ENCODE data around the gene STAC3. TPM values are rescaled to one million over a fixed set of nuclear protein-coding genes. Genes with fewer than 3 reads are reported as not detected.

Gene STAC3
- total RNA-seq, 1 donor from 2014 or later, result 3.3 TPM

Small RNA genes lying within 50 kb of the gene (microRNA-seq; reads per million reads assigned to microRNA genes)
- 6.5 reads per million, percentile 52 among the genes with 10 or more reads in this experiment for gene MIR1228 (ENCODE audit: unreplicated experiment)

Other genes with a start within 250 kb of the STAC3 start
- 23.9 TPM for gene ZBTB39, start 244.6 kb downstream of the STAC3 start, total RNA-seq (ENCODE audit: unreplicated experiment)
- 18.0 TPM for gene TAC3, start 234.7 kb downstream of the STAC3 start, total RNA-seq (ENCODE audit: unreplicated experiment)
- gene MYO1A, start 201.1 kb downstream of the STAC3 start, total RNA-seq (ENCODE audit: unreplicated experiment), result 0.36 TPM
- 17.6 TPM for gene NEMP1, start 172.4 kb downstream of the STAC3 start, total RNA-seq (ENCODE audit: unreplicated experiment)
- gene NAB2, start 162.1 kb downstream of the STAC3 start, total RNA-seq (ENCODE audit: unreplicated experiment), result 14.0 TPM
- 139 TPM for gene STAT6, start 139.8 kb downstream of the STAC3 start, total RNA-seq (ENCODE audit: unreplicated experiment)
- gene LRP1, start 122.7 kb downstream of the STAC3 start, total RNA-seq (ENCODE audit: unreplicated experiment), result 24.7 TPM
- 0.46 TPM for gene LRP1-AS, start 103.6 kb downstream of the STAC3 start, total RNA-seq (ENCODE audit: unreplicated experiment)
- not detected for gene NXPH4, start 34.4 kb downstream of the STAC3 start, total RNA-seq (ENCODE audit: unreplicated experiment)
- gene SHMT2, start 21.5 kb downstream of the STAC3 start, total RNA-seq (ENCODE audit: unreplicated experiment), result 63.3 TPM
- gene R3HDM2, start 179.9 kb upstream of the STAC3 start, total RNA-seq (ENCODE audit: unreplicated experiment), result 39.4 TPM
- gene INHBC, start 183.6 kb upstream of the STAC3 start, total RNA-seq (ENCODE audit: unreplicated experiment), result not detected
- not detected for gene INHBE, start 204.1 kb upstream of the STAC3 start, total RNA-seq (ENCODE audit: unreplicated experiment)
- 0.77 TPM for gene GLI1, start 208.6 kb upstream of the STAC3 start, total RNA-seq (ENCODE audit: unreplicated experiment)
- gene ARHGAP9, start 228.7 kb upstream of the STAC3 start, total RNA-seq (ENCODE audit: unreplicated experiment), result 65.4 TPM
- gene MARS1, start 236.9 kb upstream of the STAC3 start, total RNA-seq (ENCODE audit: unreplicated experiment), result 183 TPM